HUES6 (cell line): ENCODE data around the gene BAMBI.
"Not testable (repeated sequence)": the region's sequence is repeated elsewhere in the genome, so short reads cannot be mapped to it uniquely, and the experiment has no call there.

Experiments used
- H3K27ac ChIP-seq: 2 replicates; pipeline ENCODE4 v1.7.0; 2013; ENCODE audit warnings: low read depth, mild to moderate bottlenecking, low read length, inconsistent platforms
- H3K27me3 ChIP-seq: 2 replicates; pipeline ENCODE4 v1.6.1; 2013; ENCODE audit warnings: low read length; ENCODE audit not compliant: control insufficient read depth, insufficient read depth
- H3K36me3 ChIP-seq: 2 replicates; pipeline ENCODE4 v1.6.1; 2013; ENCODE audit warnings: low read length; ENCODE audit not compliant: control insufficient read depth, insufficient read depth
- H3K4me1 ChIP-seq: 2 replicates; pipeline ENCODE4 v1.6.1; 2013; ENCODE audit warnings: low read length; ENCODE audit not compliant: control insufficient read depth, insufficient read depth
- H3K4me3 ChIP-seq: 2 replicates; pipeline ENCODE4 v1.5.1; 2013; ENCODE audit warnings: low read depth, low read length
- H3K9ac ChIP-seq: one replicate; pipeline ENCODE4 v1.6.1; 2013; ENCODE audit warnings: mild to moderate bottlenecking, low read length
- H3K9me3 ChIP-seq: 2 replicates; pipeline ENCODE4 v1.6.1; 2013; ENCODE audit warnings: low read depth, low read length; ENCODE audit not compliant: control insufficient read depth, insufficient read depth

BAMBI gene

GRCh38 chr10:28652703-28653102, 24.6 kb upstream of the BAMBI start:
- no peaks in the 10 kb centered on the region for H3K4me1 ChIP-seq
- no peak overlapping the region for H3K27ac ChIP-seq
- H3K9ac ChIP-seq: no peak overlapping the region
- H3K27me3 ChIP-seq: no peaks in the 10 kb centered on the region
- H3K36me3 ChIP-seq: no peaks in the 10 kb centered on the region
- H3K9me3 ChIP-seq: no peaks in the 10 kb centered on the region; the same call in 1 of the 2 replicates
- no peak overlapping the region for H3K4me3 ChIP-seq

- not testable (repeated sequence) for H3K4me3 ChIP-seq, H3K27me3 ChIP-seq
These were observed 18.5 kb upstream of the BAMBI start for GRCh38 chr10:28658824-28659223.

GRCh38 chr10:28661035-28661434, 16.3 kb upstream of the BAMBI start:
- no peaks in the 10 kb centered on the region for H3K27me3 ChIP-seq
- H3K9me3 ChIP-seq: no peaks in the 10 kb centered on the region; the same call in 1 of the 2 replicates
- H3K4me1 ChIP-seq: no peaks in the 10 kb centered on the region
- no peak overlapping the region for H3K4me3 ChIP-seq
- H3K36me3 ChIP-seq: no peaks in the 10 kb centered on the region
- H3K9ac ChIP-seq: no peak overlapping the region
- H3K27ac ChIP-seq: no peak overlapping the region

More at GRCh38 chr10:28658824-28659223, 18.5 kb upstream of the BAMBI start:
- not testable (repeated sequence) for H3K36me3 ChIP-seq, H3K27ac ChIP-seq, H3K9ac ChIP-seq, H3K4me1 ChIP-seq, H3K9me3 ChIP-seq

GRCh38 chr10:28663576-28664368, 13.5 kb upstream of the BAMBI start:
- Histone ChIP-seq H3K9me3 (no peaks in the 10 kb centered on the region), H3K27ac (no peak overlapping the region), H3K9ac (no peak overlapping the region), H3K4me3 (no peak overlapping the region), H3K36me3 (no peaks in the 10 kb centered on the region), H3K27me3 (peaks cover 20% of the 10 kb centered on the region), H3K4me1 (peaks cover 20% of the 10 kb centered on the region; the same call in 1 of the 2 replicates)

GRCh38 chr10:28664369-28664740, 13.0 kb upstream of the BAMBI start:
- Histone ChIP-seq H3K4me3 (no peak overlapping the region), H3K27ac (no peak overlapping the region), H3K9ac (no peak overlapping the region), H3K9me3 (no peaks in the 10 kb centered on the region), H3K27me3 (peaks cover 26% of the 10 kb centered on the region), H3K4me1 (peaks cover 22% of the 10 kb centered on the region; the same call in 1 of the 2 replicates), H3K36me3 (no peaks in the 10 kb centered on the region)

GRCh38 chr10:28666751-28667467, 10.4 kb upstream of the BAMBI start:
- Histone ChIP-seq H3K4me1 (peaks cover 28% of the 10 kb centered on the region; the same call in 1 of the 2 replicates), H3K36me3 (no peaks in the 10 kb centered on the region), H3K4me3 (no peak overlapping the region), H3K27ac (no peak overlapping the region), H3K27me3 (peaks cover 36% of the 10 kb centered on the region), H3K9ac (no peak overlapping the region), H3K9me3 (no peaks in the 10 kb centered on the region)

- Histone ChIP-seq H3K27ac (no peak overlapping the region; the same call in 1 of the 2 replicates), H3K36me3 (no peaks in the 10 kb centered on the region), H3K9me3 (no peaks in the 10 kb centered on the region), H3K4me1 (peaks cover 28% of the 10 kb centered on the region; the same call in 1 of the 2 replicates), H3K27me3 (peaks cover 36% of the 10 kb centered on the region), H3K9ac (peak overlapping the region; percentile 67), H3K4me3 (peak overlapping the region; percentile 72)
These were observed 8.7 kb upstream of the BAMBI start for GRCh38 chr10:28668363-28669226.

- peaks cover 28% of the 10 kb centered on the region; the same call in 1 of the 2 replicates for H3K4me1 ChIP-seq
- peak overlapping the region; percentile 67 for H3K9ac ChIP-seq
- H3K4me3 ChIP-seq: peak overlapping the region; percentile 72
- peaks cover 36% of the 10 kb centered on the region for H3K27me3 ChIP-seq
- no peak overlapping the region; the same call in 1 of the 2 replicates for H3K27ac ChIP-seq
- no peaks in the 10 kb centered on the region for H3K9me3 ChIP-seq
- no peaks in the 10 kb centered on the region for H3K36me3 ChIP-seq
These were observed 7.8 kb upstream of the BAMBI start for GRCh38 chr10:28669227-28670173.

- peaks cover 6% of the 10 kb centered on the region for H3K27me3 ChIP-seq
- H3K4me1 ChIP-seq: peaks cover 14% of the 10 kb centered on the region; the same call in 1 of the 2 replicates
- no peak overlapping the region for H3K4me3 ChIP-seq
- no peak overlapping the region for H3K27ac ChIP-seq
- no peak overlapping the region for H3K9ac ChIP-seq
- H3K36me3 ChIP-seq: peaks cover 12% of the 10 kb centered on the region; the same call in 1 of the 2 replicates
- no peaks in the 10 kb centered on the region for H3K9me3 ChIP-seq
These were observed 2.5 kb upstream of the BAMBI start for GRCh38 chr10:28674782-28675181.
